Osteoblast (primary cell): Measurements from ENCODE around the gene DUS2. TPM values are rescaled to one million over a fixed set of nuclear protein-coding genes. Genes with fewer than 3 reads are reported as not detected.

Experiments
- DNase-seq: peaks from one replicate; pipeline ENCODE4 v3.0.0; 2011; ENCODE audit warnings: low spot score, mixed read lengths; ENCODE audit not compliant: insufficient read length; ENCODE audit errors: missing footprints
- H2AFZ ChIP-seq: 2 replicates; pipeline ENCODE4 v1.6.0; 2011; ENCODE audit warnings: mild to moderate bottlenecking, low read length
- H3K27ac ChIP-seq: 2 replicates; pipeline ENCODE4 v1.5.1; 2011; ENCODE audit warnings: mild to moderate bottlenecking, low read depth, low read length, moderate library complexity
- H3K27me3 ChIP-seq: 2 replicates; pipeline ENCODE4 v1.6.0; 2012; ENCODE audit warnings: mild to moderate bottlenecking, control low read depth, inconsistent platforms, low read length, moderate library complexity; ENCODE audit not compliant: insufficient read depth
- H3K36me3 ChIP-seq: 2 replicates; pipeline ENCODE4 v1.5.1; 2011; ENCODE audit warnings: mild to moderate bottlenecking, low read length, control low read depth, moderate library complexity; ENCODE audit not compliant: insufficient read depth
- H3K4me1 ChIP-seq: 2 replicates; pipeline ENCODE4 v1.5.1; 2011; ENCODE audit warnings: mild to moderate bottlenecking, low read length, control low read depth, moderate library complexity; ENCODE audit not compliant: insufficient read depth
- H3K4me2 ChIP-seq: 2 replicates; pipeline ENCODE4 v1.6.0; 2011; ENCODE audit warnings: mild to moderate bottlenecking, low read length; ENCODE audit not compliant: insufficient read depth
- H3K4me3 ChIP-seq: fragments of 200-600 bp; sonication (generic); 3 replicates; pipeline ENCODE4 v1.5.1; 2012; ENCODE audit warnings: mild to moderate bottlenecking, low read length, inconsistent platforms; ENCODE audit not compliant: insufficient read depth
- H3K79me2 ChIP-seq: 2 replicates; pipeline ENCODE4 v1.6.0; 2012; ENCODE audit warnings: mild to moderate bottlenecking, low read length, control low read depth, inconsistent platforms; ENCODE audit not compliant: insufficient read depth
- H3K9me3 ChIP-seq: 2 replicates; pipeline ENCODE4 v1.5.1; 2011; ENCODE audit warnings: low read depth, low read length, control low read depth
- H4K20me1 ChIP-seq: 2 replicates; pipeline ENCODE4 v1.6.0; 2012; ENCODE audit warnings: mild to moderate bottlenecking, low read length, control low read depth; ENCODE audit not compliant: insufficient read depth
- total RNA-seq: library from RNA; depleted of rRNA; stranded (reverse); fragments of >200 nt; gene quantifications from 2 replicates; pipeline ENCODE4 v1.2.3, GENCODE V29; 2012
- TF ChIP-seq, protein P1 (sequence below): IDR thresholded peaks from 2 replicates; pipeline ENCODE4 v1.5.1; 2011; ENCODE audit warnings: mild to moderate bottlenecking, low read depth, low read length, moderate library complexity; ENCODE audit errors: extremely low read depth

Gene DUS2
- total RNA-seq, 1 donor = 8.7 TPM

DNA sequence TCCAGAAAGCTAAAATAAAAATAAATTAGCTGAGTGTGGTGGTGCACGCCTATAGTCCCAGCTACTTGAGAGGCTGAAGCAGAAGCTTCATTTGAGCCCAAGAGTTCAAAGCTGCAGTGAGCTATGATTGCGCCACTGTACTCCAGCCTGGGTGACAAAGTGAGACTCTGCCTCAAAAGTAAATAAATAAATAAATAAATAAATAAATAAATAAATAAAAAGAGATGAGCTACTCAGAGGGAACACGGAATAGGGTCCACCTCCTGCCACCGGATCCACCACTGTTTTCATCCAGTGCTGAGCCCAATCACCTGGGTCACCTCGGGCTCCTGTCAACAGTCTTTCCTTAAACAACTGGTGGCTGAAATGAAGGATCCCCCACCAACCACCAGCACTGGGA, 36.1 kb upstream of the DUS2 start:
- Histone ChIP-seq H3K36me3 (no peaks in the 10 kb centered on the region), H3K4me1 (no peaks in the 10 kb centered on the region), H3K27ac (no peak overlapping the region), H2AFZ (peak overlapping the region; percentile 92), H3K27me3 (no peaks in the 10 kb centered on the region), H3K4me3 (no peak overlapping the region), H3K79me2 (no peaks in the 10 kb centered on the region), H3K9me3 (no peaks in the 10 kb centered on the region), H4K20me1 (no peaks in the 10 kb centered on the region), H3K4me2 (no peak overlapping the region)
- DNase-seq = peak; percentile 65
- TF ChIP-seq, protein P1, sequence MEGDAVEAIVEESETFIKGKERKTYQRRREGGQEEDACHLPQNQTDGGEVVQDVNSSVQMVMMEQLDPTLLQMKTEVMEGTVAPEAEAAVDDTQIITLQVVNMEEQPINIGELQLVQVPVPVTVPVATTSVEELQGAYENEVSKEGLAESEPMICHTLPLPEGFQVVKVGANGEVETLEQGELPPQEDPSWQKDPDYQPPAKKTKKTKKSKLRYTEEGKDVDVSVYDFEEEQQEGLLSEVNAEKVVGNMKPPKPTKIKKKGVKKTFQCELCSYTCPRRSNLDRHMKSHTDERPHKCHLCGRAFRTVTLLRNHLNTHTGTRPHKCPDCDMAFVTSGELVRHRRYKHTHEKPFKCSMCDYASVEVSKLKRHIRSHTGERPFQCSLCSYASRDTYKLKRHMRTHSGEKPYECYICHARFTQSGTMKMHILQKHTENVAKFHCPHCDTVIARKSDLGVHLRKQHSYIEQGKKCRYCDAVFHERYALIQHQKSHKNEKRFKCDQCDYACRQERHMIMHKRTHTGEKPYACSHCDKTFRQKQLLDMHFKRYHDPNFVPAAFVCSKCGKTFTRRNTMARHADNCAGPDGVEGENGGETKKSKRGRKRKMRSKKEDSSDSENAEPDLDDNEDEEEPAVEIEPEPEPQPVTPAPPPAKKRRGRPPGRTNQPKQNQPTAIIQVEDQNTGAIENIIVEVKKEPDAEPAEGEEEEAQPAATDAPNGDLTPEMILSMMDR = no peak

DNA sequence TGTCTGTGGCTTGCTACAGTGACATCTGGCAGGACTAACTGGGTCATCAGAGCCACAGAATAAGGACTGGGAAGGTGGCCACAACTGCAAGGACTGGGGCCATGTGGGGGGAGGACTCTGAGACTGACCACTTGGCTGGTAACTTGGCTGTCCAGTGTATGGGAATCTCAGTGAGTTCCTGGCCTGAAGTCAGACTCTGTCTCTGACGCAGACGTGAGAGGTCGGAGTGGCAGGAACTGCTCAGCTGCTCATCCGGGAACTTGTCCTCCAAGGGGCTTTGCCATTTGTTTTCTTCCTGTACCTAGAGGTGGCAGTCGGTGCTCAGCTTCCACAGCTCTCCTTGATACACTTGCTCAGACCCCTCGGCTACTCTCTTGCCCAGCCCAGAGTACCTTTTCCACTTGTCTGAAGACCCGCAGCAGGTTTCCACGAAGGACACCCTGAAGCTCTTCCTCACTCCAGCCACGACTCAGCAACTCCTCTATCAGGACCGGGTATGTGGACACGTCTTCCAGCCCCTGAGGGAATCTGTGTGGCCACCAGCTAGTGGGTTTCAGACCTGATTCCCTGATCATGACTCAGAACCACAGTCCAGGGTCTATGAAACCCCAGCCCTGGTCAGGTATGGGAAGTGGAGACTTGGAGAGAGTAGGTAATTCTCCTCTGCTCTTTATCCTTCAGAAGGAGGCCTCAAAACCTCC, 35.5 kb upstream of the DUS2 start:
- Histone ChIP-seq H2AFZ (peak overlapping the region; percentile 92), H3K4me2 (no peak overlapping the region), H3K4me1 (no peaks in the 10 kb centered on the region), H3K79me2 (no peaks in the 10 kb centered on the region), H3K4me3 (no peak overlapping the region), H3K9me3 (no peaks in the 10 kb centered on the region), H3K27me3 (no peaks in the 10 kb centered on the region), H3K36me3 (no peaks in the 10 kb centered on the region), H4K20me1 (no peaks in the 10 kb centered on the region), H3K27ac (no peak overlapping the region)
- peak; percentile 69 for DNase-seq
- TF ChIP-seq, protein P1 = no peak

DNA sequence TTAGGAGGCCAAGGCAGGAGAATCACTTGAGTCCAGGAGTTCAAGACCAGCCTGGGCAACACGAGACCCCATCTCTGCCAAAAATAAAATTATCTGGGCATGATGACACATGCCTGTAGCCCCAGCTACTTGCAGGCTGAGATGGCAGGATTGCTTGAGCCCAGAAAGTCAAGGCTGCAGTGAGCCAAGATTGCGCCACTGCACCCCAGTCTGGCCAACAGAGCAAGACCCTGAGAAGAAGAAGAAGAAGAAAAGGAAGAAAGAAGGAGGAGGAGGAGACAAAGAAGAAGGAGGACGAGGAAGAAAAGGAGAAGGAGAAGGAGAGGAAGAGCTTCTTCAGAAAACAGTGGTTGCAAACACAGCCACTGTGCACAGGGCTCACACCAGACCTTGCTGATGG, 34.4 kb upstream of the DUS2 start:
- H3K4me3 ChIP-seq = no peak overlapping the region
- no peaks in the 10 kb centered on the region for H3K9me3 ChIP-seq
- H3K27ac ChIP-seq = no peak overlapping the region
- no peak overlapping the region for H3K4me2 ChIP-seq
- no peak overlapping the region for H2AFZ ChIP-seq
- peaks cover 4% of the 10 kb centered on the region for H3K4me1 ChIP-seq
- no peaks in the 10 kb centered on the region for H3K36me3 ChIP-seq
- TF ChIP-seq, protein P1 = no peak
- no peaks in the 10 kb centered on the region for H3K27me3 ChIP-seq
- DNase-seq = no peak
- H3K79me2 ChIP-seq = no peaks in the 10 kb centered on the region
- no peaks in the 10 kb centered on the region for H4K20me1 ChIP-seq

- DNase-seq = peak; percentile 71
- Histone ChIP-seq H3K36me3 (no peaks in the 10 kb centered on the region), H3K27ac (no peak overlapping the region), H3K4me2 (no peak overlapping the region), H3K4me1 (peaks cover 5% of the 10 kb centered on the region), H4K20me1 (no peaks in the 10 kb centered on the region), H3K9me3 (no peaks in the 10 kb centered on the region), H2AFZ (no peak overlapping the region), H3K4me3 (no peak overlapping the region), H3K27me3 (no peaks in the 10 kb centered on the region), H3K79me2 (no peaks in the 10 kb centered on the region)
- TF ChIP-seq, protein P1 = no peak
Observed at GRCh38 chr16:67989322-67990017, 33.6 kb upstream of the DUS2 start.
